Measurements from ENCODE around the gene ARID5B. TPM values are rescaled to one million over a fixed set of nuclear protein-coding genes. Genes with fewer than 3 reads are reported as not detected.

ARID5B gene
- polyA plus RNA-seq, 1 donor from 2014 or later = 2.1 TPM

- Histone ChIP-seq H3K9ac (ENCODE audit: low read length) (no peak overlapping the region), H3K36me3 (ENCODE audit: insufficient read depth, low read length) (no peaks in the 10 kb centered on the region), H3K4me2 (ENCODE audit: low read length) (no peak overlapping the region), H3K27me3 (ENCODE audit: insufficient read depth, low read depth, low read length) (no peaks in the 10 kb centered on the region), H2AFZ (ENCODE audit: low read depth, low read length) (no peak overlapping the region), H3F3A (ENCODE audit: insufficient read depth, low read length, poor library complexity, severe bottlenecking) (no peaks in the 10 kb centered on the region), H3K9me2 (ENCODE audit: insufficient read depth, low read length) (no peaks in the 10 kb centered on the region), H3K4me3 (ENCODE audit: low read length) (no peak overlapping the region), H3K9me3 (ENCODE audit: low read length) (no peaks in the 10 kb centered on the region), H3K79me2 (replicated peaks; ENCODE audit: insufficient read depth, low read length) (no peaks in the 10 kb centered on the region), H3K27ac (ENCODE audit: low read length) (no peak overlapping the region), H4K20me1 (ENCODE audit: insufficient read depth) (no peaks in the 10 kb centered on the region)
- TF ChIP-seq MXI1 (conservative IDR thresholded peaks at IDR 0.05; ENCODE audit: poor library complexity, severe bottlenecking) (no peak), EP300 (conservative IDR thresholded peaks at IDR 0.05; ENCODE audit: poor library complexity, severe bottlenecking) (no peak), EZH2 (IDR thresholded peaks at IDR 0.05; ENCODE audit: borderline replicate concordance, insufficient read depth, low read length, poor library complexity, severe bottlenecking) (no peak), CTCF (IDR thresholded peaks at IDR 0.05; ENCODE audit: poor library complexity, severe bottlenecking) (no peak), REST (IDR thresholded peaks at IDR 0.05; ENCODE audit: borderline replicate concordance) (no peak), POLR2AphosphoS5 (IDR thresholded peaks at IDR 0.05) (no peak), SMC3 (conservative IDR thresholded peaks at IDR 0.05; ENCODE audit: poor library complexity) (no peak), RAD21 (conservative IDR thresholded peaks at IDR 0.05) (no peak), TAF1 (IDR thresholded peaks at IDR 0.05; ENCODE audit: low read depth) (no peak)
Measured at GRCh38 chr10:61961278-61961677, 59.8 kb downstream of the ARID5B start.

- no peaks in the 10 kb centered on the region for H3K9me2 ChIP-seq (ENCODE audit: insufficient read depth, low read length)
- H3K9ac ChIP-seq (ENCODE audit: low read length) = no peak overlapping the region
- H3K27me3 ChIP-seq (ENCODE audit: insufficient read depth, low read depth, low read length) = no peaks in the 10 kb centered on the region
- no peak overlapping the region for H3K4me2 ChIP-seq (ENCODE audit: low read length)
- H2AFZ ChIP-seq (ENCODE audit: low read depth, low read length) = no peak overlapping the region
- H3K4me3 ChIP-seq (ENCODE audit: low read length) = no peak overlapping the region
- H3K9me3 ChIP-seq (ENCODE audit: low read length) = no peaks in the 10 kb centered on the region
- H3F3A ChIP-seq (ENCODE audit: insufficient read depth, low read length, poor library complexity, severe bottlenecking) = no peaks in the 10 kb centered on the region
- no peak overlapping the region for H3K27ac ChIP-seq (ENCODE audit: low read length)
- no peaks in the 10 kb centered on the region for H3K79me2 ChIP-seq (replicated peaks; ENCODE audit: insufficient read depth, low read length)
- TF ChIP-seq EP300 (conservative IDR thresholded peaks at IDR 0.05; ENCODE audit: poor library complexity, severe bottlenecking) (no peak), RAD21 (conservative IDR thresholded peaks at IDR 0.05) (no peak), EZH2 (IDR thresholded peaks at IDR 0.05; ENCODE audit: borderline replicate concordance, insufficient read depth, low read length, poor library complexity, severe bottlenecking) (no peak), MXI1 (conservative IDR thresholded peaks at IDR 0.05; ENCODE audit: poor library complexity, severe bottlenecking) (no peak), SMC3 (conservative IDR thresholded peaks at IDR 0.05; ENCODE audit: poor library complexity) (no peak), TAF1 (IDR thresholded peaks at IDR 0.05; ENCODE audit: low read depth) (no peak), CTCF (IDR thresholded peaks at IDR 0.05; ENCODE audit: poor library complexity, severe bottlenecking) (no peak), REST (IDR thresholded peaks at IDR 0.05; ENCODE audit: borderline replicate concordance) (no peak), POLR2AphosphoS5 (IDR thresholded peaks at IDR 0.05) (no peak)
- H4K20me1 ChIP-seq (ENCODE audit: insufficient read depth) = no peaks in the 10 kb centered on the region
- no peaks in the 10 kb centered on the region for H3K36me3 ChIP-seq (ENCODE audit: insufficient read depth, low read length)
Measured at GRCh38 chr10:61962971-61963370, 61.5 kb downstream of the ARID5B start.

Data from neural cell (in vitro differentiated cells).